ENCODE results near the gene PLSCR3.

The PLSCR3 gene

DNA sequence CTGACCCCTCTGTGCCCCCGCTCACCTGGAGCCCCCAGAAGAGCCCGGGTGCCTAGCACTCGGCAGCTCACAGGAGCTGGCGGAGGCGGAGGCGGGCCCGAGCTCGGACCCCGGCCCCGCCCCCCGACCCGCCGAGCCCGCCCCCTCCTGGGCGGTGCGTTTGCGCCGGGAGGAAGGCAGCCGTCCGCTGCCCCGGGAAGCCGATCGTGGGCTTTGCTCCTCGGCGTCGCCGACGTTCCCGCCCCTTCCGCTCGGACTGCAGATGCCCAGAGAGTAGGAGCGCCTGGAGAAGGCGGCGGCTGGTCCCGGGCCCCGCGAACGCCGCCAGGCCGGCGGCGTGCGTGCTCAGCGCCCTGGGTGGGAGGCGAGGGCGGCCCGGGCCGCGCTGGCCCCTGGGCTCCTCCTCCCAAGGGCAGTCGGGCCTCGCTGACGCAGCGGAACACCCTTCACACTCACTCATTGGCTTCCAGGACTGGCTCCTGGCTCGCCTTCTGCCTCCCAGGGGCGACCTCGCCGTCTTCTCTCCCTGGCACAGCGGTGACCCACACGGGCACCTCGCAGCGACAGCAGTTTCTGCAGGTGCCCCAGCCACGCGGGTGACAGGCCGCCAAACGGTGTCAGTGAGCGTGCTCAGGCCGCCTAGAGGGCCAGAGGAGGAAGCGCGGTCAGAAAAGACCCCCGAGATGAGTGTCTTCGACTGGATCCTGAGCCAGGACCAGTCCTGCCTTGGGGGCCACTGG, at the start of gene PLSCR3:
Gene PLSCR3, minus strand, starts transcription at position 74 of the 740 bp plus-strand sequence. CDS start 415 bp downstream, outside the sequence.
- peak; percentile 79 to 80 for DNase-seq

DNA sequence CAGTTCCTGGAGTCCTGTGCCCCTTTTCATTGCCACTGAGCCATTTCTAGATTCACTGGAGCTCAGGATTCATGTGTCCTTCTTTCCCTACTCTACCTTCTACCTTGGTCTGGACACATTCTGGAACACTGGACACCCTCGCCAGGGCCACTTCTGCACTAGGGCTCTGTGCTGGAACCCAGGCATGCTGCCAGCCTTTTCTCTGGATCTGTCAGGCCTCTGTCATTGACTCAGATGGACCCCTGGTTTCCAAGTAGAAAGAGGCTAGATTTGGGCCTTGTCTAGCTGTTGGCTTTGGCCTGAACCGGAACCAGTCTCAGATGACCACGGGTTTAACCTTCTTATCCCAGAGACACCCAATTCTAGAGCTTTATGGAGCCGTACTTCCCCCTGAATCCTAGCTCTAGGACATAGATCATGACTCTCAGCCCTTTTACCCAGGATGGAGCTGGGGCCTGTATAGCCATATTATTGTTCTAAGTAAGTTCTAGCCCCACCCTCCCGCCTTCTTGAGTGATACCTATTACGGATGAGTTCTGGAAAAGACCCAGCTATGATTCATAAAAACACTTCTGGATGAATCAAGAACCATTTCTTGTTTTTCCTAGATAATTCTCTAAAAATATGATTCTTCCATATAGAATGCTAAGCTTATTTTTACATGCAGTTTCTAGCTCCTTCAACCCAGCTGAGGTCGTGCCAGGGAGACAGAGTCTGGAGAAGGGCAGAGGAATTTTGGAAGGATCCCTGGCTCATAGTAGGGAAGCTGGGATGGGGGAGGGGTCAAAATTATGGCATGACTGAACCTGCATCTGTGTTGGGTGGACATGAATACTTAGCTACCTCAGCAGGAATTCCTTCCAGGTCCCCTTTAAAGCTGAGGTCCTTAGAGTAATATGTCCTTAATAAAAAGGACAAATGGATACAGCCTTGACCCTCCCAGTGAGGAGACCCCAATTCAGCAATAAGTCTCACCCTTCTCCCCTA, 49.5 kb upstream of the PLSCR3 start:
- no peak for DNase-seq

DNA sequence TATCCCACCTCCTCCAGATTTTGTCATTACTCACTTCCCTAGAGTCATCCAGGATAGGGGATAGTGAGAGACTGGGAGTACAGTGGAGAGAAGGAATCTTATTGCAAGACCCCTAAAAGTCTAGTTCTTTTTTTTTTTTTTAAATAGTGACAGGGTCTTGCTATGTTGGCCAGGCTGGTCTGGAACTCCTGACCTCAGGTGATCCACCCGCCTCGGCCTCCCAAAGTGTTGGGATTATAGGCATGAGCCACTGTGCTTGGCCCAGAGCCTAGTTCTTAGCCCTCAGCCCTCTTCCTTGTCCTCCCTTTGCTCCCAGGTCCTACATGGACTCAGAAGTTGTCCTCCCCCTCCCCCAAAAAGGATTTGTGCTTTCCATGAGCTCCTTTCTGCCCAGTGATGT, 47.8 kb upstream of the PLSCR3 start:
- DNase-seq, result no peak

DNA sequence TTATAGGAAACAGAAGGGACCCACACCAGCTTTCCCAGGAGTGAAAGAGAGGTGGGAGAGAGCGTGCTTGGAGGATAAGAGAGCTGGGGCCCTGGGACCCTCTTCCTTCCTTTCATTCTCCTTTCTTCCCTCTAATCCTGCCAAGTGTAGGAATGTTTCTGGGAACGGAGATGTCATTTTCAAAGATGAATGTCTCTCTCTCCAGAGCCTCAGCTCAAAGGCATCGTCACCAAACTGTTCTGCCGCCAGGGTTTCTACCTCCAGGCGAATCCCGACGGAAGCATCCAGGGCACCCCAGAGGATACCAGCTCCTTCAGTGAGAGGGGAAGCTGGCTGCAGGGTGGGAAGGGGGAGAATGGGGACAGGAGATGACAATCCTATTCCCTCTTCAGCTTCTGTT, 46.9 kb upstream of the PLSCR3 start:
- DNase-seq, result no peak

DNA sequence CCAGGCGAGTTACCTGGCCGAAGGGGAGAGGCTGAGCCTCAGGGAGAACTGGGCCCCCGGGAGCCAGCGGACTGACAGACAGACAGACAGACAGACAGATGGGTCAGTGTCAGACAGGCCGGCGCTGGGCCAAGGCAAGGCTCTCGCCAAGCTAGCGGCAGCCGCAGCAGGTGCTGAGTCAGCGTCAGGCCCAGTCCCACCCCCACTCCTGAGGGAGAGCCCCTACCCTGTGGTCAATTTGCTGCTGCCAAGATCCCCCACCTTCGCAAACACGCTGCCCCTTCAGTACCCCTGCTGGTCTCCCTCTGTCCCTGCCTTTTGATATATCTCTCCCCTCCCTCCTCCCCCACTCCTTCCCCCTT, 46.5 kb upstream of the PLSCR3 start:
- DNase-seq, result no peak

DNA sequence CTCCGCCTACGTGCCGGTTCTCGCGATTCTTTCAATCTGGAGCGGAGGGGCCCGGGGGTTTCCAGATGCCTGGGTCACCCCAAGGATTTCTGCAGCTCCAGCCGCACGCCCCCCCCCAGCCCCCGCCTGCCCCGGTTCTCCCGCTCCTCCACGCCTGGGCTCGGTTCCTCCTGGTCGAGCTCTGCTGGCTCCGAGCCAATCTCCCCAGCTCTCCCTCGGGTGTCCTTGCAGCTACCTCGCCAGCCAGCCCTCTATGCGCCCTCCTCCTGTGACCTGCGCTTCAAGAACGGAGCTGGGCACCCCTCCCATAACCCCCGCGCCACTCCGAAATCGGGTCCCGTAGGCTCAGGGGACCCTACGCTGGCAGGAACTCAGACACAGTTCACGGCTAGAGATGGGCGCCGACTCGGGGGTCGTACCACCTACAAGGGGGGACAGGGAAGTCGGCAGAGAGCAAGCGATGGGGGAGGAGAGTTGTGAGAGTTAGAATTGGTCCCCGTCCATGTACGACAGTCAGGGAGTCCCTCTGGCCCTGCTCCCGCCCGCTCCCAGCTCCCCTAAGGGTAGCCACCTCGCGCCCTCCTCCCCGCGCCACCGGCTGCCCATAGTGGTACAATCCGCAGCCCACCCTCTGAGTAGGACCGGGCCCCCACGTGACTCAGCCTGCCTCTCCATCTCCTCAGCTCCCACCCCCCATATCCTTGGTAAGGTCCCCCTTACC, 45.9 kb upstream of the PLSCR3 start:
- DNase-seq, result peak; percentile 21 to 35

DNA sequence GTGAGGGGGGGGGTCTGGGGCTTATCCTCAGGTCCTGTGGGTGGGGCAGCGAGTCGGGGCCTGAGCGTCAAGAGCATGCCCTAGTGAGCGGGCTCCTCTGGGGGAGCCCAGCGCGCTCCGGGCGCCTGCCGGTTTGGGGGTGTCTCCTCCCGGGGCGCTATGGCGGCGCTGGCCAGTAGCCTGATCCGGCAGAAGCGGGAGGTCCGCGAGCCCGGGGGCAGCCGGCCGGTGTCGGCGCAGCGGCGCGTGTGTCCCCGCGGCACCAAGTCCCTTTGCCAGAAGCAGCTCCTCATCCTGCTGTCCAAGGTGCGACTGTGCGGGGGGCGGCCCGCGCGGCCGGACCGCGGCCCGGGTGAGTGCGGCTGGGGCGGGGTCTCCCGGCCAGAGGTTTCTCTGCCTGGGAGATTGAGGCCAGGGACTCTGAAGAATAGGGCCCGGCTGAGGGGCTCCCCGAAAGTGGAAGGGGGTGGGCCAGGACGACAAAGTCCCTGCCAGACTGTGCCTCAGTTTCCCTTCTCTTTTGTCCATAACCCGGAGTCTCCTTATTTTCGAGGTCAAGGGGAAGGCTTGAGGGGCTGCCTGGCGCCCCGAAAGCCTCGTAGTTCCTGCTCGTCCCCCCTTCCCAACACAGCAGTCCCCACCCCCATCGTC, 45.3 kb upstream of the PLSCR3 start, which contains the start of gene FGF11:
Gene FGF11, plus strand, starts transcription at position 51 of the 651 bp plus-strand sequence. Its CDS starts 109 bp downstream, at position 160.
- DNase-seq, result no peak

DNA sequence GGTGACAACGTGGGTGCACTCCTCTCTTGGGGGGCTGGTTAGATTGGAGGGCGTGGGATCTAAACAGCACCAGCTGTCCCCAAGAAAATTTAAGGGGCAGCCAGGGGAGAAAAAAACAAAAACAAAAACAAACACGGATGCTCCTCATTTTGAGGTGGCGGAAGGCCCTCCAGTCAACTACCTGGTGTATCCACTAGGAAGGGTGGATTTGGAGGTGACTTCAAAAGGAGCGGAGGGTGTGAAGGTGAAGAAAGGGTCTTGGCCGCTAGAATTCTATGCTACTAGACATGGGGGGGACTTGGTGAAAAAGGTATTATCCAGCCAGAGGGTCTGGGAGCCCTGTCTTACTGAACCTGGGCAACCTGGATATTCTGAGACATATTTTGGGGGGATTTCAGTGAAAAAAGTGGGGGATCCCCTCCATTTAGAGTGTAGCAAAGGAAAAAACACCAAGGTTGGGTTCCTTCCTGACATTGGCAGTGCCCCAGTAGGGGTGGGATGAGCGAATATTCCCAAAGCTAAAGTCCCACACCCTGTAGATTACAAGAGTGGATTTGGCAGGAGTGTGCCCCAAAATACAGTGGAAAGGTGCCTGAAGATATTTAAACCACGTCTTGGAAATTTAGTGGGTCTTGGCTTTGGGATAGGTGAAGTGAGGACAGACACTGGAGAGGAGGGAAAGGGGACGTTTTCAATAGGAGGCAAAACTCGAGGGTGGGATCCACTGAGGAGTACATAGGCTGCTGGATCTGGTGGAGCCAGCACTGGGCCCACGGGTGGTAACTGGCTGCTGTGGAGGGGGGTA, 44.5 kb upstream of the PLSCR3 start:
- no peak for DNase-seq

DNA sequence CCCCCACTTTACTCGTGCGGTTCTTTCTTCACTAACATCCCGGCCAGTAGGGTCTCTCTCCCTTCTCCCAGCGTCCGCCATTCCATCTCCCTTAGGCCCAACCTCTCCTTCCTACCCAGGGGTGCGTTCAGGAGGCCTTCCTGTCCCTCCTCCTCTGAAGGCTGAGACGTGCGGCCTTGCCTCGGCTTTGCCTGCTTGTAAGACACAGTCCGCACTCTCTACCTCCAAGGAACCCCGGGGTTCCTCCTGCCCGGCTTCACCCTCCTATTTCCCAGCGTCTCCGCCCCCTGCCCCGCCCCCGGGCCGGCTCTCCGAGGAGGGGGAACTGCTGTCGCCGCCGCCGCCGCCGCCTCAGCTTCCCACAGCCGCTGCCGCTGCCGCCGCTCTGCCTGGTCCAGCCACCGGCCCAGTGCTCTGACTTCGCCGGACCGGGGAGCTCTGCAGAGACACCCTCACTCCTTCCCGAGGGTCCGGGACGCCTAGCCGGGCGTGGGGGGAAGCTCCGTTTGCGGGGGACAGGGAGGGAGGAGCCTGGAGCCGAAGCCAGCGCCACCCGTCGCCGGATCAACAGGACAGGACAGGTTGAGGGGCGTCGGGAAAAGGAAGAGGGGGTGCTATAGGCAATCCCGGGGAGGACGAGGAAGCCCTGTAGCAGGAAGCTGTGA, 43.8 kb upstream of the PLSCR3 start:
- DNase-seq, result peak; percentile 55 to 64

DNA sequence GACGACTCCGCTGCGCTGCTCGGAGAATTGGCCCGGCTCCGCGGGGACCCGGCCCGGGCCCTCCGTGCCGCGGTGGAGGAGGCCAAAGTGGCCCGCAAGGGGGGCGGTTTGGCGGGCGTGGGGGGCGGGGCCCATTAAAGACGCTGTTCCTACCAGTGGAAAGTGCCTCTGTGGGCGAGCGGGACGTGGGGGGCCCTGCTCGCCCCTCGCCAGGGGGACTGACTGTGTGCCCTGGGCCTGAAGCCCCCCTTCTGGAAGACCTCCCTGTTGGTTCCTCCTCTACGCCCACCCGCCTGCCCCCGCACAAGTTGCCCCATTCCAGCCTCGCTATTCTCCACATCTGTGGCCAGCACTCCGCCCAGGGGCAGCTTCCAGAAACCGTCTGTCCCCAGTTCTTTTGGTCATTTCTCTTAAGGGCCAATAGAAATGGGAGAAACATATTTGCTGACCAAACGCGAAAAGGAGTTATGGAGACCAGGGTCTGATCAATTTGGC, 43.1 kb upstream of the PLSCR3 start:
- no peak for DNase-seq

DNA sequence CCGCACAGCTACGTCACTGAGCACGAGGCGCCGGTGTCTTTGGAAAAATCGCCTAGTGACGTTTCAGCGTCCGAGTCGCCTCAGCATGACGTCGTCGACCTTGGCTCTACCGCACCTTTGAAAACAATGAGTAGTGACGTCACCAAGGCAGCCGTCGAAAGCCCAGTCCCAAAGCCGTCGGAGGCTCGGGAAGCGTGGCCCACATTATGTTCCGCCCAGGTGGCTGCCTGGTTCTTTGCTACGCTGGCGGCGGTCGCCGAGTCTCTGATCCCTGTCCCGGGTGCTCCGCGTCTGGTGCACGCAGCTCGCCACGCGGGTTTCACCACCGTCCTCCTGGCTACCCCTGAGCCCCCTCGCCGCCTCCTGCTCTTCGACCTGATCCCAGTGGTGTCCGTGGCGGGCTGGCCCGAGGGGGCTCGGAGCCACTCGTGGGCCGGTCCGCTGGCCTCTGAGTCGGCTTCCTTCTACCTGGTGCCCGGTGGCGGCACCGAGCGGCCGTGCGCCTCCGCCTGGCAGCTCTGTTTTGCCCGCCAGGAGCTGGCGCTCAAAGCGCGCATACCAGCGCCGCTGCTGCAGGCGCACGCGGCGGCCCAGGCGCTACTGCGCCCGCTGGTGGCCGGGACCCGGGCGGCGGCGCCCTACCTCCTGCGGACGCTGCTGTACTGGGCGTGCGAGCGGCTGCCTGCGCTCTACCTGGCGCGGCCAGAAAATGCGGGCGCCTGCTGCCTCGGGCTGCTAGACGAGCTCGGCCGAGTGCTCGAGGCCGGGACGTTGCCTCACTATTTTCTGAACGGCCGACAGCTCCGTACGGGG, 42.4 kb upstream of the PLSCR3 start:
- DNase-seq, result peak; percentile 74 to 78

DNA sequence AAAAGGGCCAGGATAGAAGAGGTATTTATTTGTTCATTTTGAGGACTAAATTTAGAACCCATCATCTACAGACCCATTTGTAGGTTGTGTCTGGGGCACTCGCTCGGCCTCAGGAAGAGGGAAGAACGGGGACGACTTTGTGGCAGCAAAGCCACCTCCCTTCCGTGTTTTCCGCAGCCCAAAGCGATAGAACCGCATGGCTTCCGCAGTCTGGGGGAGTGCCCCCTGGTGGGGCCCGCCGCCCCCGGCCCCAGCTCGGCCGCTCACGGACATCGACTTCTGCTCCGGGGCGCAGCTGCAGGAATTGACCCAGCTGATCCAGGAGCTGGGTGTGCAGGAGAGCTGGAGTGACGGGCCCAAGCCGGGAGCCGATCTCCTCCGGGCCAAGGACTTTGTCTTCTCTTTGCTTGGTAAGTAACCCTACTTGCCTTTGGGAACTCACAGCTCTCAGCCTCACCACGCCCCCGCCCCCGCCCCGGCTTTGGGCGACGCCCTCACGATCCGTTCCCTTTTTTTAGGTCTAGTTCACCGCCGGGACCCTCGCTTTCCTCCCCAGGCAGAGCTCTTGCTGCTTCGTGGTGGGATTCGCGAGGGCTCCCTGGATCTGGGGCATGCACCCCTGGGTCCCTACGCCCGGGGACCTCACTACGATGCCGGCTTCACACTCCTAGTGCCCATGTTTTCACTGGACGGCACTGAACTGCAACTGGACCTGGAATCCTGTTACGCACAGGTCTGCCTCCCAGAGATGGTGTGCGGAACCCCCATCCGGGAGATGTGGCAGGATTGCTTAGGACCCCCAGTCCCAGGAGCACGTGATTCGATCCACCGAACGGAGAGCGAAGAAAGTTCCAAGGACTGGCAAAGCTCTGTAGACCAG, 41.6 kb upstream of the PLSCR3 start:
- DNase-seq, result peak; percentile 57 to 60

DNA sequence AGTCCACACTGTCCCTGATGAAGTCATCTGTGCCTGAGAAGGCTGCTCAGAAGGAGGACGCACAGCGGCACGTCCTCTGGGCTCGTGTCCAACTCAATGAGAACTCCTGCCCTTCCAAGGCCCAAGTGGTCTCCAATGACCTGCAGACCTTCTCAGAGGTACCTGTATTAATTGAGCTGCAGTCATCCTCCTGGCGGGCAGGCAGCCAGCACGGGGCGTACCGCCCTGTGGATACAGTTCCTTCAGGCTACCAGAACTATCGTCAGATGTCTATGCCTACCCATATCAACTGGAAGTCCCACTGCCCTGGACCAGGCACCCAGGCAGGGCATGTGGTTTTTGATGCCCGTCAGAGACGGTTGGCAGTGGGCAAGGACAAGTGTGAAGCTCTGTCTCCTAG, 38.0 kb upstream of the PLSCR3 start:
- DNase-seq, result no peak

DNA sequence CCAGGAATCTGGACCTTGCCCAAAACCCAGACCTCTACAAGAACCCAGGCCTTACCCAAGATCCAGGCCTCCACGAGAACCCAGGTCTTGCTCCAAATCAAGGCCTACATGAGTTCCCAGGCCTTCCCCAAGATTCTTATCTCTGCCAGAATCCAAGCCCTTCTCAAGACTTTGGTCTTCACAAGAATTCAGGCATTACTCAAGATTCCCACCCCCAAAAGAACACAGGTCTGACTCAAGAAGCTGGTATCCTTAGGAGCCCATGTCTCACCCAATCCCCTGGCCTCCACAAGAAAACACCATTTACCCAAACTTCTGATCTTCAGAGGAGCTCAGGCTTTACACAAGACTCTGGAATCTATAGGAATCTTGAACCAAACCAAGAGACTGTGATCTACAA, 36.9 kb upstream of the PLSCR3 start:
- no peak for DNase-seq

DNA sequence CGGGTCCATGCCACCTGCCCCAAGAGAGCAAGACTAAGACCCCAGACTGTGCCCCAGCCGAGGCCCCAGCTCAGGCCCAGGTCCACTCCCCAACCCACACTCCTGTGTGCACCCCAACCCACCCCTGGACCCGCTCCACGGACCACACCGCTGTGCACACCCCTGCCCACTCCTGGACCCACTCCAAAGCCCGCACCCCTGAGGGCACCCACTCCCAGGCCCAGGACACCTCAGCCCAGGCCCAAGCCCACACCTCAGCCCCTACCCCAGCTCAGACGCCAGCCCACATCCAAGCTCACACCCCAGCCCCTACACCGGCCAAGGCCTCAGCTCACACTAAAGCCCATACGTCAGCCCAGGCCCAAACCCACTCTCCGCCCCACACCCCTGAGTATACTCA, 35.4 kb upstream of the PLSCR3 start:
- DNase-seq, result no peak

DNA sequence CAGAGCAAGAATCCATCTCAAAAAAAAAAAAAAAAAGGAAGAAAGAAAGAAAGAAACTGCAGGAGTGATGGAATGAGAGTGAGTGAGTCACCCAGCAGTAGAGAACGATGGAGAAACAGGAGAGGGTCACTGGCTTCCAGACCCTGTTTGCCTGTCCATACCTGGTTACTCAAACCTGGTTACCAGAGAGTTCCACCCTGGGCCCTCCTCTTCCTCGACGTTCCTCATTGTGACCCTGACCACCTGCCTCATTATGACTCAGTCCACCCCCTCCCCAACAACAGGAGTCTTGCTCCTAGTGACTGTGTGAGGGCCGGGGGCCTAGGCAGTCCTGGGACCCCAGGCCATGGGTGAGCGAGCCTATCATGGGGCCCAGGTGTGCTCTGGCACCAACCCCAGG, 34.2 kb upstream of the PLSCR3 start, which contains the start of gene SPEM3:
Gene SPEM3, plus strand, starts transcription at position 301 of the 400 bp plus-strand sequence. Its CDS starts 46 bp downstream, at position 347.
- DNase-seq, result no peak

DNA sequence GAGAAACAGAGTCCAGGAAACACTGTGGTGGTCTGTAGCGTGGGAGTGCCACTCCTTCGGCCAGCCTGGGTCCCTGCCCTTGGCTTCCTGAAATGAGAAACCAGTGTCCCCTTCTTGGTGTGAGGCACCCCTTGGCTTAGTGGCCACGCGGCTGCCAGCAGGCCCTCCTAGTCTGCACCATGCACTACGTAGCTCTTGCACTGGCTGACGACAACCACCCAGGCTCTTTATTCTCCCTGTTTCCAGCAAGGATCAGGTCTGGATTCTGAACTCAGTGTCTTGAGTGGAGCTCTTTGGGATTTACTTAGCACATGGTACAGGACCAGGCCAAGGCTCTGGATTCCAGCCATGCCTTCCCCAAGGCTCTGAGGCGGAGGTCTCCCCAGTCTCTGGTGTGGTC, 33.2 kb upstream of the PLSCR3 start:
- DNase-seq, result no peak

DNA sequence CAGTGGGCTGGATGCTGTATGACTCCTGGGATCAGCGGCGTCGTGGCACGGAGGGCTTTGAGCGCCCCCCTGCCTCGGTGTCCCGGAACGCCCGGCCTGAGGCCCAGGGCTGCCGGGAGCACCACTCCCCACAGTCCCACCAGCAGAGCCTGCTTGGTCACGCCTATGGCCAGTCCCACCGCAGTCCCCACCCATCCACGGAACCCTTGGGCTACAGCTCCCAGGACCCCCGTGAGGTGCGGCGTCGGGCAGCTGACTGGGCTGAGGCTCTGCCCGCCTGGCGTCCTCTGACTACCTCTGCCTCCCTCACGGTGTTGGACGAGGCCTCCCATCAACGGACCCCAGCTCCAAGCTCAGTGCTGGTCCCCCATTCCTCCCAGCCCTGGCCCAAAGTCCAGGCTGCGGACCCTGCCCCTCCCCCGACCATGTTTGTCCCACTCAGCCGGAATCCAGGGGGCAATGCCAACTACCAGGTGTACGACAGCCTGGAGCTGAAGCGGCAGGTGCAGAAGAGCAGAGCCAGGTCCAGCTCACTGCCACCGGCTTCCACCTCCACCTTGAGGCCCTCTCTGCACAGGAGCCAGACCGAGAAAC, 32.7 kb upstream of the PLSCR3 start:
- no peak for DNase-seq
